IPS-20b (cell line): ENCODE data around the gene EEF1B2.
"Not testable (repeated sequence)": the region's sequence is repeated elsewhere in the genome, so short reads cannot be mapped to it uniquely, and the experiment has no call there.

Experiments used
- H3K27ac ChIP-seq: one replicate; pipeline ENCODE4 v1.5.1; 2013; ENCODE audit warnings: low read length
- H3K27me3 ChIP-seq: 2 replicates; pipeline ENCODE4 v1.6.1; 2013; ENCODE audit warnings: mild to moderate bottlenecking, low read length, inconsistent platforms; ENCODE audit not compliant: insufficient read depth
- H3K36me3 ChIP-seq: 2 replicates; pipeline ENCODE4 v1.6.1; 2013; ENCODE audit warnings: low read depth, mild to moderate bottlenecking, inconsistent platforms, low read length, moderate library complexity; ENCODE audit not compliant: insufficient read depth
- H3K4me1 ChIP-seq: 2 replicates; pipeline ENCODE4 v1.6.1; 2013; ENCODE audit warnings: mild to moderate bottlenecking, control low read depth, inconsistent platforms, low read length, moderate library complexity; ENCODE audit not compliant: insufficient read depth
- H3K4me3 ChIP-seq: 2 replicates; pipeline ENCODE4 v1.5.1; 2013; ENCODE audit warnings: mild to moderate bottlenecking, low read length, inconsistent platforms
- H3K9ac ChIP-seq: 2 replicates; pipeline ENCODE4 v1.6.1; 2013; ENCODE audit warnings: low read depth, mild to moderate bottlenecking, inconsistent platforms, low read length, moderate library complexity
- H3K9me3 ChIP-seq: 2 replicates; pipeline ENCODE4 v1.6.1; 2013; ENCODE audit warnings: mild to moderate bottlenecking, low read depth, low read length, inconsistent platforms; ENCODE audit not compliant: insufficient read depth

EEF1B2 gene

DNA sequence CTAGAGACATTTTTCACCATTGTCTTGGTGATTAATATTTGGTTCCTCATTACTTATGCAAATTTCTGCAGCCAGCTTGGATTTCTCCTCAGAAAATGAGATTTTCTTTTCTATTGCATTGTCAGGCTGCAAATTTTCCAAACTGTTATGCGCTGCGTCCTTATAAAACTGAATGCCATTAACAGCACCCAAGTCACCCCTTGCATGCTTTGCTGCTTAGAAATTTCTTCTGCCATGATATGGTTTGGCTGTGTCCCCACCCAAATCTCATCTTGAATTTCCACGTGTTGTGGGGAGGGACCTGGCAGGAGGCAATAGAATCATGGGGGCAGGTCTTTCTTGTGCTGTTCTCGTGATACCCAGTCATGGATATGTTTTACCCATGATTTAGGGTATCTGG lies 8.5 kb downstream of the EEF1B2 start:
- H3K36me3 ChIP-seq = peaks cover 19% of the 10 kb centered on the region; the same call in 1 of the 2 replicates
- H3K4me1 ChIP-seq, H3K9ac ChIP-seq, H3K27ac ChIP-seq, H3K9me3 ChIP-seq, H3K4me3 ChIP-seq, H3K27me3 ChIP-seq: not testable (repeated sequence)

DNA sequence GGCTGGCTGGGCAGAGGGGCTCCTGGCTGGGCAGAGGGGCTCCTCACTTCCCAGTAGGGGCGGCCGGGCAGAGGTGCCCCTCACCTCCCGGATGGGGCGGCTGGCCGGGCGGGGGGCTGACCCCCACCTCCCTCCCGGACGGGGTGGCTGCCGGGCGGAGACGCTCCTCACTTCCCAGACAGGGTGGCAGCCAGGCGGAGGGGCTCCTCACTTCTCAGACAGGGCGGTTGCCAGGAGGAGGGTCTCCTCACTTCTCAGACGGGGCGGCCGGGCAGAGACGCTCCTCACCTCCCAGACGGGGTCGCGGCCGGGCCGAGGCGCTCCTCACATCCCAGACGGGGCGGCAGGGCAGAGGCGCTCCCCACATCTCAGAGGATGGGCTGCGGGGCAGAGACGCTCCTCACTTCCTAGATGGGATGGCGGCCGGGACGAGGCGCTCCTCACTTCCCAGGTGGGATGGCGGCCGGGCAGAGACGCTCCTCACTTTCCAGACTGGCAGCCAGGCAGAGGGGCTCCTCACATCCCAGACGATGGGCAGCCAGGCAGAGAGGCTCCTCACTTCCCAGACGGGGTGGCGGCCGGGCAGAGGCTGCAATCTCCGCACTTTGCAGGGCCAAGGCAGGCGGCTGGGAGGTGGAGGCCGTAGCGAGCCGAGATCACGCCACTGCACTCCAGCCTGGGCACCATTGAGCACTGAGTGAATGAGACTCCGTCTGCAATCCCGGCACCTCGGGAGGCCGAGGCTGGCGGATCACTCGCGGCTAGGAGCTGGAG lies 12.1 kb downstream of the EEF1B2 start:
- H3K4me1 ChIP-seq, H3K27me3 ChIP-seq, H3K9me3 ChIP-seq, H3K27ac ChIP-seq, H3K36me3 ChIP-seq, H3K9ac ChIP-seq, H3K4me3 ChIP-seq: not testable (repeated sequence)

DNA sequence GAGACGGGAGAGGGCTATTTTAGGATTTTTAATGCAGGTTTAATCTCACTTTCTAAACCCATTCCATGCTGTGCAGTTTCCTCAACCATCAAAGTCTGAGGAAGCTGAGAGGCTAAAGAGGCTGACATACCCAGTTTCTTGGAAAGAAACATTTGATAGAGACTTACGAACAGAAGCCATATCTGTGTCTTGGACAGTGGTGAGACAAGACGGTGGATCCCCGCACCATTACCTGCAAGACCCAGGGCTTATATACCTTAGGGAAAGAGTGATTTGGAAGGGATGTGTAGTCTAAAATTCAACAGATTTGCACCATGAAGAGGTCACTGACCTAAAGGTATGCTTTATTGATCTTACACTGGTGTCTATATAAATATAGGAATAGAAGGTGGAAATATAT lies 13.5 kb downstream of the EEF1B2 start:
- H3K4me3 ChIP-seq = no peak overlapping the region
- no peaks in the 10 kb centered on the region for H3K4me1 ChIP-seq
- H3K27me3 ChIP-seq = no peaks in the 10 kb centered on the region
- H3K36me3 ChIP-seq = no peaks in the 10 kb centered on the region
- peaks cover 4% of the 10 kb centered on the region for H3K9me3 ChIP-seq
- no peak overlapping the region for H3K9ac ChIP-seq
- H3K27ac ChIP-seq = no peak overlapping the region

DNA sequence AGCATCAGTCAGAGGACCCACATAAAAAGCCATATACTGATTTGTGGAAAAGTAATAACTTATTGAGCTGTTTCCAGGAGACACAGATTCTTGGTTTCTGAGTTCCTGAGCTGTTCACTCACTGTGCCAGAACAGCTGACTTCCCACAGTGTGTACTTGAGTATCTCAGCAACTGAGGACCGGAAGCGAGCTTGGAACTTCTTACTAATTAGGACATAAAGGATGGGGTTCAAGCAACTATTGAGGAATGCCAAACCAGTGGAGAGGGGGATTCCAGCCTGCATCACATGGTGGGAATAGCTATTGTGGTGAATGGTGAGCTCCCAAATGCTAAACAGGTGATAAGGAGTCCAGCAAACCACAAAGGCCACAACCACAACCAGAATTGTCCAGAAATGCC lies 16.4 kb downstream of the EEF1B2 start:
- H3K4me3 ChIP-seq = no peak overlapping the region
- H3K4me1 ChIP-seq = no peaks in the 10 kb centered on the region
- H3K27me3 ChIP-seq = no peaks in the 10 kb centered on the region
- no peaks in the 10 kb centered on the region for H3K9me3 ChIP-seq
- no peak overlapping the region for H3K27ac ChIP-seq
- no peak overlapping the region for H3K9ac ChIP-seq
- H3K36me3 ChIP-seq = no peaks in the 10 kb centered on the region

DNA sequence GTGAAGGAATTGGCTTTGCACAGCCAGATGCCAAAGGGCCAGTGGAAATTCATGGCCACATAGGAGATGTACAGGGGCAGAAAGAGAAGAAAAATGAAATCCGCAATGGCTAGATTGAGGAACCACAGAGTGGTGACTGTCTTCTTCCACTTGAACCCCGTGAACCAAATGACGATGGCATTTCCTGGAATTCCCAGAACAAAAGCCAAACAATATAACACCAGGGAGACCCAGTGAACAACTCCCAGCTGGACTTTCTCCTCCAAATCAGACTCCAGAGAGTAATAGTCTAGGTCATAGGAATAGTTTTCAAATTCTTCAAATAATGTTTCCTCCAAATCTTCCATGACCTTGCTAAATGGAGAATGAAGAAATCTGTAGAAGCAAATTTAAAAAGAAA lies 17.2 kb downstream of the EEF1B2 start:
- Histone ChIP-seq H3K36me3 (no peaks in the 10 kb centered on the region), H3K9ac (no peak overlapping the region), H3K4me1 (no peaks in the 10 kb centered on the region), H3K27me3 (no peaks in the 10 kb centered on the region), H3K27ac (no peak overlapping the region), H3K4me3 (no peak overlapping the region), H3K9me3 (no peaks in the 10 kb centered on the region)

DNA sequence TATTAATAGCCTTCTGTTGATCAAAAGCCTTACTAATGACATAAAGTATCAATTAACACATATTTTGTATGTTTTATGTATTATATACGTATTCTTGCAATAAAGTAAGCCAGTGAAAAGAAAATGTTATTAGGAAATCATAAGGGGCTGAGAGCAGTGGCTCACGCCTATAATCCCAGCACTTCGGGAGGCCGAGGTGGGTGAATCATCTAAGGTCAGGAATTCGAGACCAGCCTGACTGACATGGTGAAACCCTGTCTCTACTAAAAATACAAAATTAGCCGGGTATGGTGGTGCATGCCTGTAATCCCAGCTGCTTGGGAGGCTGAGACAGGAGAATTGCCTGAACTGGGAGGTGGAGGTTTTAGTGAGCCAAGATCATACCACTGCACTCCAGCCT lies 21.8 kb downstream of the EEF1B2 start:
- H3K27me3 ChIP-seq, H3K9me3 ChIP-seq, H3K4me3 ChIP-seq, H3K9ac ChIP-seq, H3K4me1 ChIP-seq, H3K36me3 ChIP-seq, H3K27ac ChIP-seq: not testable (repeated sequence)

DNA sequence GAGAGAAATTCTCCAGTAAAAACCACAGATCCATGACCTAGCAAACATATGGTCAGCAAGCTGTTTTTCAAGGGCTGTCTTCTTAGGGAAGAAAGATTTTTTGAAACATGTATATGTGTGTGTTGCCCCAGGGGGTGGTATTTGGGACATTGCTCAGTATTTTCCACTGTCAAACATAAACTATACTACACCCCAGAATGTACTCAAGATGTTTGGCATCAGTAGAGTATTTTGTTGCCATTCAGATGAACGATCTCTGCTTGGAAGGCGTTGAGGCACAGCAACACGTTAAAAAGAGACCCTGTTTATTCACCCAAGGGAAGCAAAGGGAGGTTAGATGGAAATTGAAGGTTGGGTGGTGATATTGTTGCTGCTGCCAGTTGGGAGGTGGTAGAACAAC lies 30.0 kb downstream of the EEF1B2 start:
- no peaks in the 10 kb centered on the region for H3K36me3 ChIP-seq

DNA sequence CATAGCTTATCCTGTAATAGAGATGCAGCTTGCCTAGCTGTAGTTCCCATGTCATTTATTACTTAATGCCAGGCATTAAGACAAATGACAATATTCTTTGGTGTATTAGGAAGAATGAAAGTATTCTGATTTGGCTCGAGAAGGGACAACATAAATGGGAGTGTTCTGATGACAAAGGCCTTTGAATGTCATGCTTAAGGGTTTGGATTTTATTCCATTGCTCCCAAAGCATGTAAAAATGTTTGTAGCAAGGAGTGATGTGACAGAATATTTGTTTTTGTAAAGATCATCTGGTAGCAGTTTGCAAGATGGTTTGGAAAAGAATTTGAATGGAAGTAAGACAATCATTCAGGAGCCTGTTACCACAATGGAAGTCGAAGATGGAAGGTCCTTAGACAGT lies 30.4 kb downstream of the EEF1B2 start:
- H3K4me3 ChIP-seq = no peak overlapping the region
- H3K9me3 ChIP-seq = no peaks in the 10 kb centered on the region
- no peaks in the 10 kb centered on the region for H3K36me3 ChIP-seq
- H3K27ac ChIP-seq = no peak overlapping the region
- no peak overlapping the region for H3K9ac ChIP-seq
- no peaks in the 10 kb centered on the region for H3K4me1 ChIP-seq
- H3K27me3 ChIP-seq = no peaks in the 10 kb centered on the region

More for the DNA sequence above, 30.0 kb downstream of the EEF1B2 start:
- Histone ChIP-seq H3K27ac (no peak overlapping the region), H3K9me3 (no peaks in the 10 kb centered on the region), H3K9ac (no peak overlapping the region), H3K4me3 (no peak overlapping the region), H3K27me3 (no peaks in the 10 kb centered on the region), H3K4me1 (no peaks in the 10 kb centered on the region)

DNA sequence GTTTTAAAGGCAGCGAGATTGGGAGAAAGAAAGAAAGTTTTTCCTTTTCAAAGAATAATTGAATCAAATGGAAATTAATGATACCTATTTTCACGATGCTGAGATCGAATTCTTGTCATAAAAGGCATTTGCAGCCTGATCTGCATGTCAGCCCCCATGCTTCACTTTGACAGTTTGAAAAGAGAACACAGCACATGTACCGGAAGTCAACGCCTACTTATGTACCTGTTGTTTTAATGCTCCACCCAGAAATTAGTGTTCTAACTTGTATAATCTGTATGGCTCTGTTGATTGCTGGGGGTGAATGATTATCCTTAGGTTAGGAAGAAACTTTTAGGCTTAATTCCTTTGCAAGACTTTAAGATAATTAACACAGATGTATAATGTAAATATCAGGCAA lies 31.0 kb downstream of the EEF1B2 start:
- Histone ChIP-seq H3K27ac (no peak overlapping the region), H3K27me3 (no peaks in the 10 kb centered on the region), H3K36me3 (no peaks in the 10 kb centered on the region), H3K4me3 (no peak overlapping the region), H3K9me3 (no peaks in the 10 kb centered on the region), H3K9ac (no peak overlapping the region), H3K4me1 (no peaks in the 10 kb centered on the region)

DNA sequence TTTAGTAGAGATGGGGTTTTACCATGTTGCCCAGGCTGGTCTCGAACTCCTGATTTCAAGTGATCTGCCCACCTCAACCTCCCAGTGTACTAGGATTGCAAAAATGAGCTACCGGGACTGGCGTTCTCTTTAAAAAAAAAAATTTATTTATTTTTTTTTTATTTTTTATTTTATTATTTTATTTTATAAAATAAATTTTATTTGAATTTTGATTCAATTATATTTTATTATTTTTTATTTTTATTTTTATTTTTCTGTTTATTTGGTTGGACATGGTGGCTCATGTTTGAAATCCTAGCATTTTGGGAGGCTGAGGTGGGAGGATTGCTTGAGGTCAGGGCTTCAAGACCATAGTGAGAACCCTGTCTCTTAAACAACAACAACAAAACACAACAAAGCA lies 32.5 kb downstream of the EEF1B2 start:
- Histone ChIP-seq H3K27ac (no peak overlapping the region), H3K4me3 (no peak overlapping the region), H3K9me3 (no peaks in the 10 kb centered on the region), H3K36me3 (no peaks in the 10 kb centered on the region), H3K4me1 (no peaks in the 10 kb centered on the region), H3K27me3 (no peaks in the 10 kb centered on the region), H3K9ac (no peak overlapping the region)

DNA sequence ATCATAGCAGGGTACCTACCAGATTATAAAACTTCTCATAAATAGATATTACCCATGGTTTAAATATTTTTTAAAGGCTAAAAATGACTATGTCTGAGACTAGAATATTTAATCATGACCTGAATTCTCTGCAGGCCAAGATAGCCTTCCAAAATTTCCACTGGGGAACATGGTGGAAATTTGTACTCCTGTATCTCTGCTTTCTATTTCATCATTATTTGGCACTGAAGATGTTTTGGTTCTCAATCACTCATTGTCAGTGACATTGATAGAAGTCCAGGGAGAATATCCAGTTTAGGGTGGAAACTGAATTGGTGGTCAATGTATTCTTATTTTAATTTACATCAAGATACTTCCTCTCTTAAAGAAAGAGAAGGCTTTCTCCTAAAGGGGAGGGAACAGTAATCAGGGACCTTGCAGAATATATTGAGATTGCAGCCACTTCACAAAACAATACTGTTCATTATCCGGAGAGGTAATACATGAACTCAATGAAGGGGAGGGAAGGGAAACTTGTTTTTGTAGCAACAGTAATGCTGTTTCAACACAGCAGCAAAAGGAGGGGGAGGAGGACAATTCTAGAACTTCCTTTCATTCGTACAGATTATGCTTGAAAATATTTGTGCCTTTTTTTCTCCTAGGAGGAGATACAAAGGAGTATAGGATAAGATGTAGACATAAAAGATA lies 34.1 kb downstream of the EEF1B2 start:
- no peak overlapping the region for H3K9ac ChIP-seq
- H3K4me3 ChIP-seq = no peak overlapping the region
- no peaks in the 10 kb centered on the region for H3K27me3 ChIP-seq
- H3K27ac ChIP-seq = no peak overlapping the region
- H3K36me3 ChIP-seq = no peaks in the 10 kb centered on the region
- H3K4me1 ChIP-seq = no peaks in the 10 kb centered on the region
- no peaks in the 10 kb centered on the region for H3K9me3 ChIP-seq

DNA sequence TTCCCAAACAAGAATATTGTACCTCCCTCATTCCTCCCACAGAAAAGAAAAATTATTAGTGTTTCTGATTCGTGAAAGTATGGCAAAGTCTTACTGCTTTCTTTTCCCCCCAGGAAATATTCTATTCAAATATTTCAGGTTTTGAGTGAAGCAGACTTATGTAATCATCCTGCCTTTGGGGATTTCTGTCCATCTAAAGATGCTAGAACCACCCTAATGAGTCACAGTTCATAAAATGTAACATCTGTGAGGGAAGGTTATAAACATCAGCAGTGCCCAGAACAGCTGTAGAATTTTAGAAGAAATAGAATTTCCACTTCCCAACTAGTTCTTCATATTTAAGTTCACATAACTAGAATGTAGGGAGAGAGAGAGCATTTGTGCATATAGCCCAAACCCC lies 39.0 kb downstream of the EEF1B2 start:
- no peak overlapping the region for H3K9ac ChIP-seq
- no peak overlapping the region for H3K4me3 ChIP-seq
- H3K4me1 ChIP-seq = peaks cover 12% of the 10 kb centered on the region; the same call in 1 of the 2 replicates
- no peaks in the 10 kb centered on the region for H3K36me3 ChIP-seq
- H3K9me3 ChIP-seq = no peaks in the 10 kb centered on the region
- no peak overlapping the region for H3K27ac ChIP-seq
- H3K27me3 ChIP-seq = no peaks in the 10 kb centered on the region
